ENCODE measurements around the gene CACNG1. TPM values are rescaled to one million over a fixed set of nuclear protein-coding genes. Genes with fewer than 3 reads are reported as not detected.

CACNG1 gene
- total RNA-seq, 1 experiment from 2014 or later: not detected

GRCh38 chr17:67068999-67069398, 24.6 kb downstream of the CACNG1 start:
- no peak overlapping the region for H3K4me2 ChIP-seq (ENCODE audit: low read depth, low read length, poor library complexity, severe bottlenecking)
- H3K9me2 ChIP-seq (replicated peaks; ENCODE audit: insufficient read depth, low read length): no peaks in the 10 kb centered on the region
- H3K27ac ChIP-seq (ENCODE audit: low read length): no peak overlapping the region
- no peaks in the 10 kb centered on the region for H4K20me1 ChIP-seq (ENCODE audit: insufficient read depth, low read depth, low read length)
- H3K36me3 ChIP-seq (ENCODE audit: insufficient read depth, low read length): peaks cover 3% of the 10 kb centered on the region; the same call in 1 of the 2 replicates
- no peaks in the 10 kb centered on the region for H3K4me1 ChIP-seq (ENCODE audit: low read length)
- DNase-seq: no peak
- no peaks in the 10 kb centered on the region for H3K79me2 ChIP-seq (ENCODE audit: low read length)
- H3K9me3 ChIP-seq (ENCODE audit: low read length): no peaks in the 10 kb centered on the region
- H3K27me3 ChIP-seq (ENCODE audit: low read length): no peaks in the 10 kb centered on the region
- no peak overlapping the region for H3K4me3 ChIP-seq (ENCODE audit: low read length)
- no peak overlapping the region for H3K9ac ChIP-seq (ENCODE audit: low read length)
- no peak overlapping the region for H2AFZ ChIP-seq (ENCODE audit: low read length)

- no peak for DNase-seq
- Histone ChIP-seq H3K9me2 (replicated peaks; ENCODE audit: insufficient read depth, low read length) (no peaks in the 10 kb centered on the region), H3K4me1 (ENCODE audit: low read length) (no peaks in the 10 kb centered on the region), H3K9me3 (ENCODE audit: low read length) (no peaks in the 10 kb centered on the region), H3K36me3 (ENCODE audit: insufficient read depth, low read length) (peaks cover 3% of the 10 kb centered on the region; the same call in 1 of the 2 replicates), H3K9ac (ENCODE audit: low read length) (no peak overlapping the region), H3K4me3 (ENCODE audit: low read length) (no peak overlapping the region), H3K79me2 (ENCODE audit: low read length) (no peaks in the 10 kb centered on the region), H4K20me1 (ENCODE audit: insufficient read depth, low read depth, low read length) (no peaks in the 10 kb centered on the region), H2AFZ (ENCODE audit: low read length) (no peak overlapping the region), H3K27ac (ENCODE audit: low read length) (no peak overlapping the region), H3K4me2 (ENCODE audit: low read depth, low read length, poor library complexity, severe bottlenecking) (no peak overlapping the region), H3K27me3 (ENCODE audit: low read length) (no peaks in the 10 kb centered on the region)
Measured at GRCh38 chr17:67069603-67070136, 25.3 kb downstream of the CACNG1 start.

GRCh38 chr17:67071595-67071994, 27.2 kb downstream of the CACNG1 start:
- H3K9ac ChIP-seq (ENCODE audit: low read length): no peak overlapping the region
- H3K4me1 ChIP-seq (ENCODE audit: low read length): no peaks in the 10 kb centered on the region
- no peak overlapping the region for H3K27ac ChIP-seq (ENCODE audit: low read length)
- no peaks in the 10 kb centered on the region for H4K20me1 ChIP-seq (ENCODE audit: insufficient read depth, low read depth, low read length)
- no peak for DNase-seq
- H3K9me2 ChIP-seq (replicated peaks; ENCODE audit: insufficient read depth, low read length): no peaks in the 10 kb centered on the region
- no peaks in the 10 kb centered on the region for H3K27me3 ChIP-seq (ENCODE audit: low read length)
- no peak overlapping the region for H3K4me2 ChIP-seq (ENCODE audit: low read depth, low read length, poor library complexity, severe bottlenecking)
- H3K4me3 ChIP-seq (ENCODE audit: low read length): no peak overlapping the region
- no peaks in the 10 kb centered on the region for H3K79me2 ChIP-seq (ENCODE audit: low read length)
- no peak overlapping the region for H2AFZ ChIP-seq (ENCODE audit: low read length)
- peaks cover 3% of the 10 kb centered on the region; the same call in 1 of the 2 replicates for H3K36me3 ChIP-seq (ENCODE audit: insufficient read depth, low read length)
- H3K9me3 ChIP-seq (ENCODE audit: low read length): no peaks in the 10 kb centered on the region

- Histone ChIP-seq H3K4me2 (ENCODE audit: low read depth, low read length, poor library complexity, severe bottlenecking) (no peak overlapping the region), H3K4me1 (ENCODE audit: low read length) (no peaks in the 10 kb centered on the region), H3K79me2 (ENCODE audit: low read length) (no peaks in the 10 kb centered on the region), H4K20me1 (ENCODE audit: insufficient read depth, low read depth, low read length) (no peaks in the 10 kb centered on the region), H3K36me3 (ENCODE audit: insufficient read depth, low read length) (peaks cover 3% of the 10 kb centered on the region; the same call in 1 of the 2 replicates), H2AFZ (ENCODE audit: low read length) (no peak overlapping the region), H3K27me3 (ENCODE audit: low read length) (no peaks in the 10 kb centered on the region), H3K4me3 (ENCODE audit: low read length) (no peak overlapping the region), H3K9me3 (ENCODE audit: low read length) (no peaks in the 10 kb centered on the region), H3K9me2 (replicated peaks; ENCODE audit: insufficient read depth, low read length) (no peaks in the 10 kb centered on the region), H3K9ac (ENCODE audit: low read length) (no peak overlapping the region), H3K27ac (ENCODE audit: low read length) (no peak overlapping the region)
- no peak for DNase-seq
Measured at GRCh38 chr17:67072885-67073284, 28.5 kb downstream of the CACNG1 start.

GRCh38 chr17:67074781-67075180, 30.4 kb downstream of the CACNG1 start:
- H3K27ac ChIP-seq (ENCODE audit: low read length): no peak overlapping the region
- DNase-seq: no peak
- H3K4me2 ChIP-seq (ENCODE audit: low read depth, low read length, poor library complexity, severe bottlenecking): no peak overlapping the region
- no peaks in the 10 kb centered on the region for H3K9me2 ChIP-seq (replicated peaks; ENCODE audit: insufficient read depth, low read length)
- no peaks in the 10 kb centered on the region for H3K27me3 ChIP-seq (ENCODE audit: low read length)
- H3K79me2 ChIP-seq (ENCODE audit: low read length): peaks cover 5% of the 10 kb centered on the region; the same call in 1 of the 2 replicates
- no peaks in the 10 kb centered on the region for H3K4me1 ChIP-seq (ENCODE audit: low read length)
- peaks cover 9% of the 10 kb centered on the region; the same call in 1 of the 2 replicates for H3K36me3 ChIP-seq (ENCODE audit: insufficient read depth, low read length)
- H3K9me3 ChIP-seq (ENCODE audit: low read length): no peaks in the 10 kb centered on the region
- no peak overlapping the region for H2AFZ ChIP-seq (ENCODE audit: low read length)
- H3K4me3 ChIP-seq (ENCODE audit: low read length): no peak overlapping the region
- H3K9ac ChIP-seq (ENCODE audit: low read length): no peak overlapping the region
- H4K20me1 ChIP-seq (ENCODE audit: insufficient read depth, low read depth, low read length): no peaks in the 10 kb centered on the region

GRCh38 chr17:67076290-67076689, 31.9 kb downstream of the CACNG1 start:
- Histone ChIP-seq H3K9me2 (replicated peaks; ENCODE audit: insufficient read depth, low read length) (no peaks in the 10 kb centered on the region), H3K36me3 (ENCODE audit: insufficient read depth, low read length) (peaks cover 9% of the 10 kb centered on the region; the same call in 1 of the 2 replicates), H3K79me2 (ENCODE audit: low read length) (peaks cover 8% of the 10 kb centered on the region; the same call in 1 of the 2 replicates), H3K27me3 (ENCODE audit: low read length) (no peaks in the 10 kb centered on the region), H3K9me3 (ENCODE audit: low read length) (no peaks in the 10 kb centered on the region), H3K4me2 (ENCODE audit: low read depth, low read length, poor library complexity, severe bottlenecking) (no peak overlapping the region), H2AFZ (ENCODE audit: low read length) (no peak overlapping the region), H3K4me1 (ENCODE audit: low read length) (no peaks in the 10 kb centered on the region), H3K9ac (ENCODE audit: low read length) (no peak overlapping the region), H3K27ac (ENCODE audit: low read length) (no peak overlapping the region), H4K20me1 (ENCODE audit: insufficient read depth, low read depth, low read length) (no peaks in the 10 kb centered on the region), H3K4me3 (ENCODE audit: low read length) (no peak overlapping the region)
- no peak for DNase-seq

- Histone ChIP-seq H3K4me2 (ENCODE audit: low read depth, low read length, poor library complexity, severe bottlenecking) (no peak overlapping the region), H3K9me2 (replicated peaks; ENCODE audit: insufficient read depth, low read length) (no peaks in the 10 kb centered on the region), H3K9ac (ENCODE audit: low read length) (no peak overlapping the region), H3K9me3 (ENCODE audit: low read length) (no peaks in the 10 kb centered on the region), H3K4me1 (ENCODE audit: low read length) (peaks cover 4% of the 10 kb centered on the region), H3K79me2 (ENCODE audit: low read length) (peaks cover 15% of the 10 kb centered on the region), H3K27ac (ENCODE audit: low read length) (no peak overlapping the region), H3K27me3 (ENCODE audit: low read length) (no peaks in the 10 kb centered on the region), H4K20me1 (ENCODE audit: insufficient read depth, low read depth, low read length) (no peaks in the 10 kb centered on the region), H2AFZ (ENCODE audit: low read length) (no peak overlapping the region), H3K36me3 (ENCODE audit: insufficient read depth, low read length) (peaks cover 9% of the 10 kb centered on the region; the same call in 1 of the 2 replicates), H3K4me3 (ENCODE audit: low read length) (no peak overlapping the region)
- no peak for DNase-seq
Measured at GRCh38 chr17:67078292-67078691, 33.9 kb downstream of the CACNG1 start.

GRCh38 chr17:67079491-67079890, 35.1 kb downstream of the CACNG1 start:
- no peak overlapping the region for H3K4me3 ChIP-seq (ENCODE audit: low read length)
- no peak for DNase-seq
- no peak overlapping the region for H3K9ac ChIP-seq (ENCODE audit: low read length)
- no peaks in the 10 kb centered on the region for H4K20me1 ChIP-seq (ENCODE audit: insufficient read depth, low read depth, low read length)
- no peak overlapping the region for H2AFZ ChIP-seq (ENCODE audit: low read length)
- peaks cover 8% of the 10 kb centered on the region for H3K4me1 ChIP-seq (ENCODE audit: low read length)
- peaks cover 24% of the 10 kb centered on the region for H3K79me2 ChIP-seq (ENCODE audit: low read length)
- H3K9me2 ChIP-seq (replicated peaks; ENCODE audit: insufficient read depth, low read length): no peaks in the 10 kb centered on the region
- H3K27me3 ChIP-seq (ENCODE audit: low read length): no peaks in the 10 kb centered on the region
- no peak overlapping the region for H3K27ac ChIP-seq (ENCODE audit: low read length)
- H3K36me3 ChIP-seq (ENCODE audit: insufficient read depth, low read length): peaks cover 5% of the 10 kb centered on the region; the same call in 1 of the 2 replicates
- H3K4me2 ChIP-seq (ENCODE audit: low read depth, low read length, poor library complexity, severe bottlenecking): no peak overlapping the region
- H3K9me3 ChIP-seq (ENCODE audit: low read length): no peaks in the 10 kb centered on the region

Measured in Karpas-422 (cell line).